ENCODE results near the gene ZNF862. TPM values are rescaled to one million over a fixed set of nuclear protein-coding genes. Genes with fewer than 3 reads are reported as not detected.
A peak's percentile ranks its signal among the peaks of the same experiment; 100 is the strongest.

ZNF862 gene
- total RNA-seq, 1 donor from 2014 or later, result 22.6 TPM

GRCh38 chr7:149816794-149817193 lies 21.4 kb upstream of the ZNF862 start:
- H3K27me3 Mint-ChIP-seq (ENCODE audit: unreplicated experiment), result peaks cover 8% of the 10 kb centered on the region
- H3K9me3 Mint-ChIP-seq (ENCODE audit: unreplicated experiment), result no peaks in the 10 kb centered on the region
- H3K36me3 Mint-ChIP-seq (ENCODE audit: low read depth, unreplicated experiment), result peaks cover 5% of the 10 kb centered on the region
- TF ChIP-seq CTCF (IDR thresholded peaks at IDR 0.05; ENCODE audit: unreplicated experiment), result no peak
- DNase-seq (ENCODE audit: low spot score), result no peak
- H3K27ac Mint-ChIP-seq (ENCODE audit: unreplicated experiment), result no peak overlapping the region
- no peak overlapping the region for H3K4me3 Mint-ChIP-seq (ENCODE audit: unreplicated experiment)
- no peaks in the 10 kb centered on the region for H3K4me1 Mint-ChIP-seq (ENCODE audit: unreplicated experiment)

- no peak for DNase-seq (ENCODE audit: low spot score)
- Mint-ChIP-seq H3K36me3 (ENCODE audit: low read depth, unreplicated experiment) (peaks cover 5% of the 10 kb centered on the region), H3K9me3 (ENCODE audit: unreplicated experiment) (no peaks in the 10 kb centered on the region), H3K27me3 (ENCODE audit: unreplicated experiment) (peaks cover 8% of the 10 kb centered on the region), H3K4me1 (ENCODE audit: unreplicated experiment) (no peaks in the 10 kb centered on the region), H3K4me3 (ENCODE audit: unreplicated experiment) (no peak overlapping the region), H3K27ac (ENCODE audit: unreplicated experiment) (no peak overlapping the region)
- TF ChIP-seq CTCF (IDR thresholded peaks at IDR 0.05; ENCODE audit: unreplicated experiment), result no peak
Measured at GRCh38 chr7:149817301-149817771, 20.8 kb upstream of the ZNF862 start.

GRCh38 chr7:149817836-149818535 lies 20.2 kb upstream of the ZNF862 start:
- peaks cover 5% of the 10 kb centered on the region for H3K36me3 Mint-ChIP-seq (ENCODE audit: low read depth, unreplicated experiment)
- H3K27ac Mint-ChIP-seq (ENCODE audit: unreplicated experiment), result no peak overlapping the region
- DNase-seq (ENCODE audit: low spot score), result no peak
- no peak for TF ChIP-seq CTCF (IDR thresholded peaks at IDR 0.05; ENCODE audit: unreplicated experiment)
- H3K4me1 Mint-ChIP-seq (ENCODE audit: unreplicated experiment), result no peaks in the 10 kb centered on the region
- H3K4me3 Mint-ChIP-seq (ENCODE audit: unreplicated experiment), result no peak overlapping the region
- H3K27me3 Mint-ChIP-seq (ENCODE audit: unreplicated experiment), result peaks cover 8% of the 10 kb centered on the region
- H3K9me3 Mint-ChIP-seq (ENCODE audit: unreplicated experiment), result no peaks in the 10 kb centered on the region

- H3K4me3 Mint-ChIP-seq (ENCODE audit: unreplicated experiment), result peak overlapping the region; percentile 49
- no peaks in the 10 kb centered on the region for H3K9me3 Mint-ChIP-seq (ENCODE audit: unreplicated experiment)
- H3K27me3 Mint-ChIP-seq (ENCODE audit: unreplicated experiment), result peaks cover 8% of the 10 kb centered on the region
- DNase-seq (ENCODE audit: low spot score), result no peak
- H3K36me3 Mint-ChIP-seq (ENCODE audit: low read depth, unreplicated experiment), result peaks cover 5% of the 10 kb centered on the region
- TF ChIP-seq CTCF (IDR thresholded peaks at IDR 0.05; ENCODE audit: unreplicated experiment), result no peak
- H3K27ac Mint-ChIP-seq (ENCODE audit: unreplicated experiment), result no peak overlapping the region
- no peaks in the 10 kb centered on the region for H3K4me1 Mint-ChIP-seq (ENCODE audit: unreplicated experiment)
Measured at GRCh38 chr7:149818536-149818840, 19.7 kb upstream of the ZNF862 start.

GRCh38 chr7:149819141-149819960 lies 18.8 kb upstream of the ZNF862 start:
- no peak for TF ChIP-seq CTCF (IDR thresholded peaks at IDR 0.05; ENCODE audit: unreplicated experiment)
- peaks cover 8% of the 10 kb centered on the region for H3K27me3 Mint-ChIP-seq (ENCODE audit: unreplicated experiment)
- H3K27ac Mint-ChIP-seq (ENCODE audit: unreplicated experiment), result no peak overlapping the region
- no peak overlapping the region for H3K4me3 Mint-ChIP-seq (ENCODE audit: unreplicated experiment)
- H3K4me1 Mint-ChIP-seq (ENCODE audit: unreplicated experiment), result no peaks in the 10 kb centered on the region
- no peak for DNase-seq (ENCODE audit: low spot score)
- H3K36me3 Mint-ChIP-seq (ENCODE audit: low read depth, unreplicated experiment), result peaks cover 5% of the 10 kb centered on the region
- no peaks in the 10 kb centered on the region for H3K9me3 Mint-ChIP-seq (ENCODE audit: unreplicated experiment)
